ENCODE results near the gene PRR14L. TPM values are rescaled to one million over a fixed set of nuclear protein-coding genes. Genes with fewer than 3 reads are reported as not detected.
"Not testable (repeated sequence)": the region's sequence is repeated elsewhere in the genome, so short reads cannot be mapped to it uniquely, and the experiment has no call there.

The PRR14L gene
- total RNA-seq, 4 donors from 2014 or later, result 37.0 to 53.7 (median 49.2) TPM

- H3K36me3 ChIP-seq, result no peaks in the 10 kb centered on the region
- intact Hi-C loops (cut with DNase I; ENCODE audit: low total_unique reads), result no loop called here
- in situ Hi-C loops (cut with MboI; ENCODE audit: low pct_ligation_motif_present in 1 of 4, low pct_unique_long_range_greater_than_20kb in 1 of 4, low sequenced_read_pairs in 3 of 4), result loop anchor here (10.0 to 25.0 kb wide), 4 partner anchors 82 to 302 kb away; partner anchors contain the start of gene YWHAH (in 1 of the 4)
- H3K9me3 ChIP-seq, result no peaks in the 10 kb centered on the region
- peak overlapping the region in 3 of 4 donors; percentile 63 to 79 (median 77) for H3K4me3 ChIP-seq
- TF ChIP-seq POLR2AphosphoS5 (IDR thresholded peaks at IDR 0.05) (no peak), POLR2A (IDR thresholded peaks at IDR 0.05) (no peak), EP300 (IDR thresholded peaks at IDR 0.05; ENCODE audit: low read depth) (no peak)
- TF ChIP-seq, protein P1, sequence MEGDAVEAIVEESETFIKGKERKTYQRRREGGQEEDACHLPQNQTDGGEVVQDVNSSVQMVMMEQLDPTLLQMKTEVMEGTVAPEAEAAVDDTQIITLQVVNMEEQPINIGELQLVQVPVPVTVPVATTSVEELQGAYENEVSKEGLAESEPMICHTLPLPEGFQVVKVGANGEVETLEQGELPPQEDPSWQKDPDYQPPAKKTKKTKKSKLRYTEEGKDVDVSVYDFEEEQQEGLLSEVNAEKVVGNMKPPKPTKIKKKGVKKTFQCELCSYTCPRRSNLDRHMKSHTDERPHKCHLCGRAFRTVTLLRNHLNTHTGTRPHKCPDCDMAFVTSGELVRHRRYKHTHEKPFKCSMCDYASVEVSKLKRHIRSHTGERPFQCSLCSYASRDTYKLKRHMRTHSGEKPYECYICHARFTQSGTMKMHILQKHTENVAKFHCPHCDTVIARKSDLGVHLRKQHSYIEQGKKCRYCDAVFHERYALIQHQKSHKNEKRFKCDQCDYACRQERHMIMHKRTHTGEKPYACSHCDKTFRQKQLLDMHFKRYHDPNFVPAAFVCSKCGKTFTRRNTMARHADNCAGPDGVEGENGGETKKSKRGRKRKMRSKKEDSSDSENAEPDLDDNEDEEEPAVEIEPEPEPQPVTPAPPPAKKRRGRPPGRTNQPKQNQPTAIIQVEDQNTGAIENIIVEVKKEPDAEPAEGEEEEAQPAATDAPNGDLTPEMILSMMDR (IDR thresholded peaks at IDR 0.05), result no peak
- DNase-seq, result no peak
- peak overlapping the region; percentile 80 to 86 (median 84) for H3K27ac ChIP-seq
- WGBS, 2 donors (ENCODE audit: low coverage in 1 of 2), result 32% methylated on average over 8 of the region's 8 CpGs; no CpG with 5 or more reads in 1 of the 2 donors
- H3K4me1 ChIP-seq, result peaks cover 9 to 17% (median 14%) of the 10 kb centered on the region in 4 donors
- H3K27me3 ChIP-seq, result no peaks in the 10 kb centered on the region
These were observed 87.3 kb downstream of the PRR14L start for GRCh38 chr22:31662668-31663037.

DNA sequence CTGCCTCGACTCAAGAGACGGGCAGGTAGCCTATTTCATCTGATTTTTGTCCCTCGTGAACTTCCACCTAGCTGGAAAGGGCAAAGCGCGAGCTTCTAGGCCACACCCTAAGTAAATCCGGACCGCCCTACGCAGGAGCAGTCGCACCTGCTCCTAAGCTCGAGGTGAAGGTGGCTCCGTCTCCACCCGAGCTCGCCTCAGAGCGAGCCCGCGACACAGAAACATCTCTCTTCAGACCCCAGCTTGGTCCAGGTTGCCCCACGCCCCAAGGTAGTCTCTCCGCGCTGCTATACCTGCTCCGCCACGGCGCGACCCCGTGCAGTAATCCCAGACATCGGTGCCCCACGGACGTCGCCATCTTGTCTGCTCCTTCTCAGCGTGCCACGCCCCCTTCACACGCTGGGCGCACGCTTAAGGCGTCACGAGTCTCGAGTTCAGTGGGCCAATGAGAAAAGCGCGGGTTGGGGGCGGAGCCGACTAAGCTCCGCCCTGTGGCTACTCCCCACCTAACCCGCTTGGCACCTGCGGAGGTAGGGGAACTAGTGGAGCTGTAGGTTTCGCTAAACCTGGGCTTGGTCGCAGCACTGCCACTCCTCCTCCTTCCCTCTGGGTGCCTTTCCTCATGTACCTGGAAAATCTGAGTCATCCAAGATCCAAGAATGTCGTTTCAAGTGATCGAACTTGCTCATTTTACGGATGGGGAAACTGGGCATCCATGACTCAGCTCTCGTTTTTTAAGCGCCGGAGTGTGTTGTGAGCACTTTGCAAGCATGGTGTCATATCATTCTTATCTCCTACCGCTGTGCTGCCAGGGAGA lies 87.9 kb downstream of the PRR14L start, which contains the start of gene PISD:
TSS of gene PISD (minus strand) at position 365 of the 817 bp plus-strand sequence. CDS start at position 358, 7 bp downstream.
- Histone ChIP-seq H3K27ac (peak within 1 kb of the TSS; percentile 80 to 86 (median 84)), H3K4me1 (peaks cover 9 to 17% (median 14%) of the 10 kb centered on the region in 4 donors), H3K9me3 (no peaks in the 10 kb centered on the region), H3K27me3 (no peaks in the 10 kb centered on the region), H3K4me3 (peak within 1 kb of the TSS; percentile 63 to 97 (median 78)), H3K36me3 (no peaks in the 10 kb centered on the region)
- intact Hi-C loops (cut with DNase I; ENCODE audit: low total_unique reads) (no loop called here), in situ Hi-C loops (cut with MboI; ENCODE audit: low pct_ligation_motif_present in 1 of 4, low pct_unique_long_range_greater_than_20kb in 1 of 4, low sequenced_read_pairs in 3 of 4) (loop anchor here (10.0 to 25.0 kb wide), 4 partner anchors 83 to 303 kb away; partner anchors contain the start of gene YWHAH (in 1 of the 4))
- no peak for TF ChIP-seq EP300 (IDR thresholded peaks at IDR 0.05; ENCODE audit: low read depth)
- TF ChIP-seq, protein P1 (IDR thresholded peaks at IDR 0.05), result no peak
- TF ChIP-seq POLR2AphosphoS5 (IDR thresholded peaks at IDR 0.05), result peak; percentile 69 to 94 (median 85)
- TF ChIP-seq POLR2A (IDR thresholded peaks at IDR 0.05), result peak; percentile 90
- WGBS, 2 donors (ENCODE audit: low coverage in 1 of 2), result 0% methylated on average over 47 of the region's 52 CpGs; no CpG with 5 or more reads in 1 of the 2 donors
- DNase-seq, result peak; percentile 98

GRCh38 chr22:31660860-31661341 lies 89.0 kb downstream of the PRR14L start:
- 38 to 68% methylated on average over 2 to 10 of the region's 10 CpGs for WGBS, 2 donors (ENCODE audit: low coverage in 1 of 2)
- peak; percentile 45 for DNase-seq
- intact Hi-C loops (cut with DNase I; ENCODE audit: low total_unique reads); H3K9me3 ChIP-seq; H3K36me3 ChIP-seq; H3K27me3 ChIP-seq: not testable (repeated sequence)
- in situ Hi-C loops (cut with MboI; ENCODE audit: low pct_ligation_motif_present in 1 of 4, low pct_unique_long_range_greater_than_20kb in 1 of 4, low sequenced_read_pairs in 3 of 4), result loop anchor here (10.0 to 25.0 kb wide), 4 partner anchors 84 to 304 kb away; partner anchors contain the start of gene YWHAH (in 1 of the 4)
- peaks cover 9 to 17% (median 14%) of the 10 kb centered on the region in 4 donors for H3K4me1 ChIP-seq
- peak overlapping the region; percentile 80 to 86 (median 84) for H3K27ac ChIP-seq
- H3K4me3 ChIP-seq, result peak overlapping the region in 3 of 4 donors; percentile 63 to 79 (median 77)
- peak in 1 of 3 donors; percentile 28 for TF ChIP-seq POLR2AphosphoS5 (IDR thresholded peaks at IDR 0.05)

DNA sequence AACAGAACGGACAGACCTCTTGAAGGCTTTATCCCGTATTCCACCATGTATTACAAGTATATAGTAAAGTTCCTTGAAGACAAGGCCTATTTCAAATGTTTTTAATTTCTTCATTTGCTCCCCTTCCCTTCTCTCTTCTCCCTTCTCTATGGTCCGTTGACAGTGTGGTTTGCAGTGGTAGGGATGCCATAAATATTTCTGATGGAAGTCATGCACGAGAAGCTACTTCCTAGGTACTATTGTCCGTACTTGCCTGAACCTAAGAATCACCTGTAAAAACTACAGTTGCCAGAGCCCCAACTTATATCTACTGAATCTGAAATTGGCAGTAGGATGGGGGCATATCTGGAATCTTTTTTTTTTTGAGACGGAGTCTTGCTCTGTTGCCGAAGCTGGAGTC lies 90.7 kb downstream of the PRR14L start:
- DNase-seq, result no peak
- Histone ChIP-seq H3K36me3 (no peaks in the 10 kb centered on the region), H3K4me3 (no peak overlapping the region), H3K27ac (no peak overlapping the region), H3K27me3 (no peaks in the 10 kb centered on the region), H3K9me3 (no peaks in the 10 kb centered on the region), H3K4me1 (peaks cover 9 to 17% (median 14%) of the 10 kb centered on the region in 4 donors)
- TF ChIP-seq POLR2A (IDR thresholded peaks at IDR 0.05) (no peak), POLR2AphosphoS5 (IDR thresholded peaks at IDR 0.05) (no peak), EP300 (IDR thresholded peaks at IDR 0.05; ENCODE audit: low read depth) (no peak)
- TF ChIP-seq, protein P1 (IDR thresholded peaks at IDR 0.05), result no peak
- intact Hi-C loops (cut with DNase I; ENCODE audit: low total_unique reads), result no loop called here
- WGBS, 2 donors (ENCODE audit: low coverage in 1 of 2), result 72 to 81% methylated on average over 4 to 7 of the region's 7 CpGs
- in situ Hi-C loops (cut with MboI; ENCODE audit: low pct_ligation_motif_present in 1 of 4, low pct_unique_long_range_greater_than_20kb in 1 of 4, low sequenced_read_pairs in 3 of 4), result loop anchor here in 3 of 4 donors (25.0 kb wide), 2 partner anchors 278 to 303 kb away; partner anchors contain the start of gene YWHAH (in 1 of the 3)

Data from transverse colon (tissue), 4 donors.